PFSK-1 (cell line): ENCODE results near the gene RMP24.

Source experiments
- FOXP2 ChIP-seq: optimal IDR thresholded peaks from 2 replicates; pipeline ENCODE3; 2011; ENCODE audit warnings: borderline replicate concordance, control low read depth, inconsistent platforms; ENCODE audit not compliant: insufficient read depth; ENCODE audit errors: extremely low read length, extremely low read depth
- POLR2AphosphoS5 ChIP-seq: IDR thresholded peaks from 2 replicates; pipeline ENCODE4 v1.6.1; 2012; ENCODE audit warnings: low read depth, mild to moderate bottlenecking, control low read depth, low read length, moderate library complexity
- REST ChIP-seq, 2 experiments: IDR thresholded peaks; 2 replicates each; pipeline versions ENCODE4 v1.6.1 to v1.8.0; 2011 to 2012; ENCODE audit warnings: low read depth in 2 of 2, low read length in 2 of 2, control low read depth in 1 of 2, inconsistent platforms in 1 of 2, mild to moderate bottlenecking in 1 of 2, moderate library complexity in 1 of 2; ENCODE audit not compliant: insufficient read depth in 1 of 2
- SIN3A ChIP-seq: IDR thresholded peaks from 2 replicates; pipeline ENCODE4 v1.6.1; 2012; ENCODE audit warnings: mild to moderate bottlenecking, low read length, moderate library complexity, borderline replicate concordance; ENCODE audit not compliant: insufficient read depth
- TAF1 ChIP-seq: IDR thresholded peaks from 2 replicates; pipeline ENCODE4 v1.6.1; 2012; ENCODE audit warnings: low read length, control low read depth, borderline replicate concordance; ENCODE audit not compliant: insufficient read depth

Gene RMP24

GRCh38 chr18:35982409-35983114, 10.1 kb downstream of the RMP24 start:
- TF ChIP-seq TAF1 (no peak), SIN3A (no peak)

GRCh38 chr18:35983147-35983546, 10.7 kb downstream of the RMP24 start:
- TF ChIP-seq REST (IDR thresholded peaks at IDR 0.05; ENCODE audit: insufficient read depth in 1 of 2, low read depth in 2 of 2, low read length in 2 of 2), result no peak
- TF ChIP-seq POLR2AphosphoS5, result no peak
- TF ChIP-seq FOXP2, result no peak
- TF ChIP-seq SIN3A, result no peak
- TF ChIP-seq TAF1, result no peak

GRCh38 chr18:35983818-35984217, 11.3 kb downstream of the RMP24 start:
- TF ChIP-seq POLR2AphosphoS5 (no peak), REST (IDR thresholded peaks at IDR 0.05; ENCODE audit: insufficient read depth in 1 of 2, low read depth in 2 of 2, low read length in 2 of 2) (no peak), FOXP2 (no peak), TAF1 (no peak), SIN3A (no peak)

GRCh38 chr18:35991696-35992095, 19.2 kb downstream of the RMP24 start:
- TF ChIP-seq FOXP2 (no peak), SIN3A (no peak), POLR2AphosphoS5 (no peak), REST (IDR thresholded peaks at IDR 0.05; ENCODE audit: insufficient read depth in 1 of 2, low read depth in 2 of 2, low read length in 2 of 2) (no peak), TAF1 (no peak)

GRCh38 chr18:35993013-35993412, 20.5 kb downstream of the RMP24 start:
- no peak for TF ChIP-seq SIN3A
- TF ChIP-seq REST (IDR thresholded peaks at IDR 0.05; ENCODE audit: insufficient read depth in 1 of 2, low read depth in 2 of 2, low read length in 2 of 2), result no peak
- TF ChIP-seq POLR2AphosphoS5, result no peak
- no peak for TF ChIP-seq FOXP2
- no peak for TF ChIP-seq TAF1
